AG09309 (cell line): ENCODE data around the gene HAUS6.
"Not testable (repeated sequence)": the region's sequence is repeated elsewhere in the genome, so short reads cannot be mapped to it uniquely, and the experiment has no call there.

Source experiments
- DNase-seq: peaks from one replicate; pipeline ENCODE4 v3.0.0-alpha.2; 2010; ENCODE audit warnings: low read depth
- H3K4me3 ChIP-seq: 2 replicates; pipeline ENCODE4 v1.5.1; 2011; ENCODE audit warnings: mild to moderate bottlenecking, low read depth, low read length, moderate library complexity; ENCODE audit not compliant: control insufficient read depth
- TF ChIP-seq, protein P1 (sequence below): IDR thresholded peaks from 2 replicates; pipeline ENCODE4 v1.5.1; 2011; ENCODE audit warnings: mild to moderate bottlenecking, low read depth, low read length, inconsistent platforms; ENCODE audit not compliant: insufficient read depth, control insufficient read depth; ENCODE audit errors: missing control alignments

HAUS6 gene

DNA sequence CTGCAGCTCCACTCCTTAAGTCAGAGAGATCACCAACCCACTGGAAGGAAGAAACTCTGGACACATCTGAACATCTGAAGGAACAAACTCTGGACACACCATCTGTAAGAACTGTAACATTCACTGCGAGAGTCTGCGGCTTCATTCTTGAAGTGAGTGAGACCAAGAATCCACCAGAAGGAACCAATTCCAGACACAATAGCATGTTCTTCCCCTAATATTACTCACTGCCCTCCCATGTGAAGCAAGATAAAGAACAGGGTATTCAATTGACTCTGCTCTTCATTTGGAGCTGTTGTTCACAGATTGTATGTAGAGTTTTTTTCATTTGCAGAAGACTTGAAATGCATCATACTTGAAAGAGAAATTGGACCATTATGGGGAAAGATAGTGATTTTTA is 80.5 kb downstream of the HAUS6 start:
- TF ChIP-seq, protein P1, sequence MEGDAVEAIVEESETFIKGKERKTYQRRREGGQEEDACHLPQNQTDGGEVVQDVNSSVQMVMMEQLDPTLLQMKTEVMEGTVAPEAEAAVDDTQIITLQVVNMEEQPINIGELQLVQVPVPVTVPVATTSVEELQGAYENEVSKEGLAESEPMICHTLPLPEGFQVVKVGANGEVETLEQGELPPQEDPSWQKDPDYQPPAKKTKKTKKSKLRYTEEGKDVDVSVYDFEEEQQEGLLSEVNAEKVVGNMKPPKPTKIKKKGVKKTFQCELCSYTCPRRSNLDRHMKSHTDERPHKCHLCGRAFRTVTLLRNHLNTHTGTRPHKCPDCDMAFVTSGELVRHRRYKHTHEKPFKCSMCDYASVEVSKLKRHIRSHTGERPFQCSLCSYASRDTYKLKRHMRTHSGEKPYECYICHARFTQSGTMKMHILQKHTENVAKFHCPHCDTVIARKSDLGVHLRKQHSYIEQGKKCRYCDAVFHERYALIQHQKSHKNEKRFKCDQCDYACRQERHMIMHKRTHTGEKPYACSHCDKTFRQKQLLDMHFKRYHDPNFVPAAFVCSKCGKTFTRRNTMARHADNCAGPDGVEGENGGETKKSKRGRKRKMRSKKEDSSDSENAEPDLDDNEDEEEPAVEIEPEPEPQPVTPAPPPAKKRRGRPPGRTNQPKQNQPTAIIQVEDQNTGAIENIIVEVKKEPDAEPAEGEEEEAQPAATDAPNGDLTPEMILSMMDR: no peak
- H3K4me3 ChIP-seq: no peak overlapping the region
- no peak for DNase-seq

DNA sequence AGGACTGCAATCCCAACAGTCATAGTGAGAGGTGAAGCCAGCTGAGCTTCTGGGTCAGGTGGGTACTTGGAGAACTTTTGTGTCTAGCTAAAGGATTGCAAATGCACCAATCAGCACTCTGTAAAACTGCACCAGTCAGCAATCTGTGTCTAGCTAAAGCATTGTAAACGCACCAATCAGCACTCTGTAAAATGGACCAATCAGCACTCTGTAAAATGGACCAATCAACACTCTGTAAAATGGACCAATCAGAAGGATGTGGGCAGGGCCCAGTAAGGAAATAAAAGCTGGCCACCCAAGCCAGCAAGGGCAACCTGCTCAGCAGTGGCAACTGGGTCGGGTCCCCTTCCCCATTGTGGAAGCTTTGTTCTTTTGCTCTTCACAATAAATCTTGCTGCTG is 81.1 kb downstream of the HAUS6 start:
- H3K4me3 ChIP-seq, DNase-seq: not testable (repeated sequence)

DNA sequence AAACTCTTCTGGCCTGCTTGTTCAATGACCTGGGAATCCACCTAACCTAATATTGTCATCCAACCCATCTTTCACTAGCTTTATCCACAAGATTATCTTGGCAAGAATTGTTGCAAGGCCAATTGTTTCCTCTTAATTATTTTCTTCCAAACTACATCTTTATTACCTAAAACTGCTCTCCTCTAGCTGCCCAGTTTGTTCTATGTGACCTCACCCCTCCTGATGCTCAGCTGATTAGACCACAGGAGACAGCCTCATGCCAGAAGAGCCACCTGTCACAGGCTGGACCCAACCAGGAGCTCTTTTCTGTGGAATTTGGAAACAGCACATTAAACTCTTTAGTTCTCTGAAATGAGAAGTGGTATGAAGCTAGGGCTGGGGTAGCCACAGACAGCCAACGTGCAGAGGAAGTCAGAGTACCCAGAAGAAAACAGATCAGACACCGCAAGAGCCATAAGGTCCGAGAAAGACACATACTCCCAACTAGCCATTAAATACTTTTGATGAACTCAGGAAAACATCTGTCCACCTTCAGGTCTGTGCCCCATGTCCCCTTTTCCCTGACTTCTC is 81.7 kb downstream of the HAUS6 start:
- H3K4me3 ChIP-seq: no peak overlapping the region
- TF ChIP-seq, protein P1: no peak
- DNase-seq: no peak

DNA sequence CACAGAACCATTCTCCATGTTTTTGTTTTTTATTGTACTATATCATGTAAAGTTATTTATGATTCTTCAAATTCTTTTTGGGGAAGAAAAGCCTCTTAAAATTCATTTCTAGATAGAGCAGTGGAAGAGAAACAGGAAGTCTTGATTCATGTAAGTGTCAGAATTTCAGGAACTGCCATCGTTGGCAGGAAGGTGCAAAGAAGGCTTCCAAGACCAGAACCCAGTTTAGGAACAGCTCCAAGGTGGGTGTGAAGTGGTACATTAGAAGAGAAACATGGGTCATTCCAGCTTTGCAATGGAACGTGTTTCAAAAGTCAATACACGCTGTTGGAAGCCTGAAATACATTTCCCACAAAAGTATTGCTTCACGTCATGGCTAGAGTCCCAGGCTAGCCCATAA is 84.5 kb downstream of the HAUS6 start:
- H3K4me3 ChIP-seq: no peak overlapping the region
- TF ChIP-seq, protein P1: no peak
- no peak for DNase-seq

DNA sequence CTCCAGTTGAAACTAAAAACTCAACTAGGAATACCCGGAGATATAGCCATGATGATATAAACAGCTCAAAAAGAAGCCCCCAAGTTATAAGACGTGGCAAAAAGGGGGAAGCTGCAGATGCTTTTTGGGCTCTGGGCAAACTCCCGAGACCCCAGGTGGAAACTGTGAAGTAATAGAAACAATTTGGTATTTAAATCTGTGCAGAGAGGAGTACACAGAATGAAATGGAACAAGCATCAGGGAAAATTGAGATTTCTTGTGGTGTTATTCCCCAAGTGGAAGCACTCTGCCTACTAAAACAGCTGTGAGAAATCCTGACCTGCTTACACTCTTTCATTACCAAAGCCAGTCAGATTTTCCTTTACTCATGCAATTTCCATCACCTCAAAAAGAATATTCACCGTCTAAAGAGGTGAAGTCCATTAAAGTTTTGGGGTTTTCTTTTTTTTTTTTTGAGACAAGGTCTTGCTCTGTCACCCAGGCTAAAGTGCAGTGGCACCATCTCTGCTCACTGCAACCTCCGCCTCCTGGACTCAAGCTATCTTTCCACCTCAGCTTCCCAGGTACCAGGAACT is 93.2 kb downstream of the HAUS6 start:
- H3K4me3 ChIP-seq: no peak overlapping the region
- no peak for DNase-seq
- TF ChIP-seq, protein P1: no peak
